GM10266 (cell line): ENCODE results near the gene PDE4C.

Source experiments
- DNase-seq: peaks from one replicate; pipeline ENCODE4 v3.0.0; 2012; ENCODE audit errors: extremely low spot score
- CTCF ChIP-seq: IDR thresholded peaks from 2 replicates; pipeline ENCODE4 v1.5.1; 2012; ENCODE audit warnings: mild to moderate bottlenecking, low read depth; ENCODE audit not compliant: control insufficient read depth, insufficient read depth; ENCODE audit errors: missing control alignments

PDE4C gene

GRCh38 chr19:18225702-18226468 is at the start of gene PDE4C:
TSS of gene PDE4C (minus strand) at chr19:18226438. CDS start at chr19:18226415, 23 bp downstream.
- no peak for TF ChIP-seq CTCF
- DNase-seq = peak; percentile 52

GRCh38 chr19:18274781-18275356 is 48.6 kb upstream of the PDE4C start:
- no peak for TF ChIP-seq CTCF
- no peak for DNase-seq

GRCh38 chr19:18274219-18274780 is 48.1 kb upstream of the PDE4C start, which contains the start of gene IQCN:
TSS of gene IQCN (minus strand) at chr19:18274452. CDS start at chr19:18269478, 4,974 bp downstream.
- no peak for DNase-seq
- no peak for TF ChIP-seq CTCF

- no peak for TF ChIP-seq CTCF
- no peak for DNase-seq
Observed at GRCh38 chr19:18273561-18274218, 47.5 kb upstream of the PDE4C start.

GRCh38 chr19:18271433-18271841 is 45.2 kb upstream of the PDE4C start:
- DNase-seq = no peak
- no peak for TF ChIP-seq CTCF

GRCh38 chr19:18270326-18270725 is 44.1 kb upstream of the PDE4C start:
- no peak for TF ChIP-seq CTCF
- no peak for DNase-seq
